Transverse colon (tissue), 4 donors: ENCODE measurements around the gene PARN. TPM values are rescaled to one million over a fixed set of nuclear protein-coding genes. Genes with fewer than 3 reads are reported as not detected.

Experiments used
- DNase-seq: peaks from one replicate; pipeline ENCODE4 v3.0.0-alpha.2; 2019
- H3K27ac ChIP-seq, 4 donors: fragments of 200-600 bp; sonication (generic); 2 replicates each; pipeline ENCODE4 v1.5.1; 2016 to 2018; ENCODE audit warnings: inconsistent platforms in 4 of 4
- H3K27me3 ChIP-seq: fragments of 200-600 bp; sonication (generic); 2 replicates; pipeline ENCODE4 v1.5.1; 2017; ENCODE audit warnings: inconsistent platforms
- H3K36me3 ChIP-seq, 4 donors: fragments of 200-600 bp; sonication (generic); 2 replicates each; pipeline ENCODE4 v1.5.1; 2017 to 2019; ENCODE audit warnings: inconsistent platforms in 4 of 4
- H3K4me1 ChIP-seq, 4 donors: fragments of 200-600 bp; sonication (generic); 2 replicates each; pipeline ENCODE4 v1.5.1; 2017 to 2020; ENCODE audit warnings: inconsistent platforms in 4 of 4
- H3K4me3 ChIP-seq, 4 donors: fragments of 200-600 bp; sonication (generic); 1 replicate in 1 of 4; 2 replicates in 3 of 4; pipeline versions ENCODE4 v1.5.1 to v1.6.1; 2017 to 2019; ENCODE audit warnings: inconsistent platforms in 4 of 4
- H3K9me3 ChIP-seq, 2 donors: fragments of 200-600 bp; sonication (generic); 2 replicates each; pipeline ENCODE4 v1.5.1; 2017 to 2019; ENCODE audit warnings: inconsistent platforms in 2 of 2
- EP300 ChIP-seq: sonication (generic); formaldehyde crosslinking; IDR thresholded peaks from one replicate; pipeline ENCODE4 v1.6.1; 2017; ENCODE audit warnings: antibody characterized with exemption, low read depth
- POLR2A ChIP-seq: fragments of 450-650 bp; IDR thresholded peaks from one replicate; pipeline ENCODE4 v1.6.1; 2016; ENCODE audit warnings: antibody characterized with exemption, mild to moderate bottlenecking, moderate library complexity
- POLR2AphosphoS5 ChIP-seq, 3 donors: sonication (generic); formaldehyde crosslinking; IDR thresholded peaks; one replicate each; pipeline ENCODE4 v1.6.1; 2016; ENCODE audit warnings: antibody characterized with exemption in 3 of 3
- WGBS, 2 donors: methylation state at CpG; one replicate each; pipeline ENCODE4 v1.1.5; 2018; ENCODE audit warnings: low coverage in 1 of 2; 5-methylcytosine and 5-hydroxymethylcytosine counted together
- in situ Hi-C, 4 donors: fragments of 200-750 bp; cut with MboI; loops; one replicate each; pipeline versions ENCODE4 v1.15.0 to v1.15.1; 2017; ENCODE audit warnings: low sequenced_read_pairs in 3 of 4, low pct_ligation_motif_present in 1 of 4, low pct_unique_long_range_greater_than_20kb in 1 of 4
- intact Hi-C: fragments of 100-400 bp; cut with DNase I; formaldehyde crosslinking; loops from one replicate; pipeline ENCODE4 v1.15.1; 2023; ENCODE audit warnings: low total_unique reads
- total RNA-seq, 4 donors: library from RNA; depleted of rRNA; stranded (reverse); fragments of >200 nt; gene quantifications; one replicate each; pipeline ENCODE4 v1.1.0, GENCODE V29; 2016
- TF ChIP-seq, protein P1 (sequence below), 5 experiments: fragments of 200-600 bp in 3 of 5; fragments of 450-650 bp in 2 of 5; sonication (generic) in 3 of 5; IDR thresholded peaks; 1 replicate in 2 of 5; 2 replicates in 3 of 5; pipeline ENCODE4 v1.5.1; 2016 to 2017; ENCODE audit warnings: antibody characterized with exemption in 5 of 5, inconsistent platforms in 3 of 5, mild to moderate bottlenecking in 2 of 5, moderate library complexity in 1 of 5

PARN gene
- total RNA-seq, 4 donors from 2014 or later: 26.9 to 57.3 (median 34.1) TPM

DNA sequence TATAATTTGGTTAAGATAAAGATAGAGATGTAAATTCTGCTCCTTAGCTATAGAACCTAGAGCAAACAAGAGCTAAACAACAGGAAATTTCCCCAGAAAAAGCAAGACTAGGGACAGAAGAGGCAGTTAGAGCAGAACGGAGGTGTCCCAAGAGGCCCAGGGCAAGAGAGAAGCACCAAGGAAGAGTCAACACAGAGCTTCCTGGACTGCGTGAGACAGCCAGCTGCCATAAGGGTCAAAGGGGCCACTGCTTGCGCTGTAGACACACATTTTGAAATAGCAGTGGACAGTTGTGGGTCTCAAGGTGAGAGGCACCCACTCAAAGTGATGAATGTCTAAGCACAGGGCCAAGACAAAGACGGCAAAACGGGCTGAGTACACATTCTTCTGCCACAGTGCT lies 156.6 kb downstream of the PARN start:
- in situ Hi-C loops: no loop called here
- 94 to 98% methylated on average over 3 to 5 of the region's 5 CpGs for WGBS, 2 donors
- intact Hi-C loops: no loop called here
- peaks cover 0 to 2% of the 10 kb centered on the region in 2 donors for H3K9me3 ChIP-seq
- H3K4me3 ChIP-seq: no peak overlapping the region
- no peak for DNase-seq
- H3K27ac ChIP-seq: no peak overlapping the region
- TF ChIP-seq, protein P1, sequence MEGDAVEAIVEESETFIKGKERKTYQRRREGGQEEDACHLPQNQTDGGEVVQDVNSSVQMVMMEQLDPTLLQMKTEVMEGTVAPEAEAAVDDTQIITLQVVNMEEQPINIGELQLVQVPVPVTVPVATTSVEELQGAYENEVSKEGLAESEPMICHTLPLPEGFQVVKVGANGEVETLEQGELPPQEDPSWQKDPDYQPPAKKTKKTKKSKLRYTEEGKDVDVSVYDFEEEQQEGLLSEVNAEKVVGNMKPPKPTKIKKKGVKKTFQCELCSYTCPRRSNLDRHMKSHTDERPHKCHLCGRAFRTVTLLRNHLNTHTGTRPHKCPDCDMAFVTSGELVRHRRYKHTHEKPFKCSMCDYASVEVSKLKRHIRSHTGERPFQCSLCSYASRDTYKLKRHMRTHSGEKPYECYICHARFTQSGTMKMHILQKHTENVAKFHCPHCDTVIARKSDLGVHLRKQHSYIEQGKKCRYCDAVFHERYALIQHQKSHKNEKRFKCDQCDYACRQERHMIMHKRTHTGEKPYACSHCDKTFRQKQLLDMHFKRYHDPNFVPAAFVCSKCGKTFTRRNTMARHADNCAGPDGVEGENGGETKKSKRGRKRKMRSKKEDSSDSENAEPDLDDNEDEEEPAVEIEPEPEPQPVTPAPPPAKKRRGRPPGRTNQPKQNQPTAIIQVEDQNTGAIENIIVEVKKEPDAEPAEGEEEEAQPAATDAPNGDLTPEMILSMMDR (IDR thresholded peaks at IDR 0.05): no peak
- H3K36me3 ChIP-seq: peaks cover 0 to 4% (median 0%) of the 10 kb centered on the region in 4 donors
- no peaks in the 10 kb centered on the region for H3K27me3 ChIP-seq
- no peaks in the 10 kb centered on the region for H3K4me1 ChIP-seq

DNA sequence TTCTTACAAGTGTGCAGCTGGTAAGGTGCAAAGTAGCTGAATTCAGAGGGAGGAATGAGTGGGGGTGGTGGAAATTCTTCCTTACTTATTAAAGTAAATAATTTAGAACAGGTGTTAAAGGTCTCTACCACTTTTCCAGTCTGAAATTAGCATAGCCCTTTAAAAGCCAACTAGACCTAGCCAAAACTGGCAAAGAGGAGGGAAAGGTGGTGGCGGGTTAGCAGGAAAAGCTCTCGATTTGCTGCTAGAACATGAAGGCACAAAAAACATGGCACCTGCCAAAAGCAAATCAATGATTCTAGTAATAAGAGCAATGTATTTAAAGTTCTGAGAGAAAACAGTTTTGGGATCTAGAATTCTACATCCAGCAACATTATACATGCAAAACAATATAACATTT lies 157.7 kb downstream of the PARN start:
- Histone ChIP-seq H3K27ac (no peak overlapping the region), H3K9me3 (no peaks in the 10 kb centered on the region), H3K4me3 (no peak overlapping the region), H3K27me3 (no peaks in the 10 kb centered on the region), H3K4me1 (no peaks in the 10 kb centered on the region), H3K36me3 (no peaks in the 10 kb centered on the region)
- 100% methylated on average over 1 to 2 of the region's 2 CpGs for WGBS, 2 donors
- TF ChIP-seq EP300 (no peak), POLR2AphosphoS5 (IDR thresholded peaks at IDR 0.05) (no peak), POLR2A (no peak)
- TF ChIP-seq, protein P1 (IDR thresholded peaks at IDR 0.05): no peak
- intact Hi-C loops: no loop called here
- in situ Hi-C loops: no loop called here
- no peak for DNase-seq

DNA sequence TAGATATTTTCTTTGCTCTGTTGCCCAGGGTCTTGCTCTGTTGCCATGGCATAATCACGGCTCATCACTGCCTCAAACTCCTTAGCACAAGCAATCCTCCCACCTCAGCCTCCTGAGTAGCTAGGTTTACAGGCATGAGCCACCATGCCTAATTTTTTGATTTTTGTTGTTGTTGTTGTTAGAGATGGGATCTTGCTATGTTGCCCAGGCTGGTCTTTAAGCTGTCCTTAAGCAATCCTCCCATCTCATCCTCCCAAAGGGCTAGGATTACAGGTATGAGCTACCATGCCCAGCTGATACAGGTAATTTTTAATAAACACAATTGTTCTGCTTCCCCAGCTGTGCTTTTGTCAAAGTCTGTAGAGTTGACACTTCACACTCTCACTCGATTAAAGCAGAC lies 159.3 kb downstream of the PARN start:
- no peak overlapping the region for H3K27ac ChIP-seq
- H3K9me3 ChIP-seq: no peaks in the 10 kb centered on the region
- TF ChIP-seq, protein P1 (IDR thresholded peaks at IDR 0.05): no peak
- TF ChIP-seq POLR2A (no peak), POLR2AphosphoS5 (IDR thresholded peaks at IDR 0.05) (no peak), EP300 (no peak)
- in situ Hi-C loops (no loop called here), intact Hi-C loops (no loop called here)
- H3K36me3 ChIP-seq: no peaks in the 10 kb centered on the region
- no peaks in the 10 kb centered on the region for H3K27me3 ChIP-seq
- no peaks in the 10 kb centered on the region for H3K4me1 ChIP-seq
- no peak for DNase-seq
- H3K4me3 ChIP-seq: no peak overlapping the region
- WGBS, 2 donors: 88 to 92% methylated on average over 2 of the region's 2 CpGs

DNA sequence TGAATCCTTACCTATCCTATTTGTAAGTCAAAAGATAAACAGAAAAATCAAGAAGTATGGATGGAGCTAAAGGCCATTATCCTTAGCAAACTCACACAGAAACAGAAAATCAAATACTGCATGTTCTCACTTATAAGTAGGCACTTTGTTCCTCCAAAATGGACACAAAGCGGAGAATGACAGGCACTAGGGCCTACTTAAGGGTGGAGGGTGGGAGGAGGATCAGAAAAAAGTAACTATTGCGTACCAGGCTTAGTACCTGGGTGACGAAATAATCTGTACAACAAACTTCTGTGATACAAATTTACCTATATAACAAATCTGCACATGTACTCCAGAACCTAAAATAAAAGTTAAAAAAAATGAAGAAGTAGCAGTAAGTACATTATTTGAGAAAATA lies 164.3 kb downstream of the PARN start:
- Histone ChIP-seq H3K36me3 (peaks cover 0 to 11% (median 0%) of the 10 kb centered on the region in 4 donors), H3K27me3 (no peaks in the 10 kb centered on the region), H3K4me3 (no peak overlapping the region), H3K27ac (no peak overlapping the region), H3K9me3 (peaks cover 8 to 12% of the 10 kb centered on the region in 2 donors), H3K4me1 (no peaks in the 10 kb centered on the region)
- no peak for DNase-seq
- intact Hi-C loops: no loop called here
- 100% methylated on average over 2 to 3 of the region's 3 CpGs for WGBS, 2 donors
- in situ Hi-C loops: no loop called here
- TF ChIP-seq POLR2A: no peak
- TF ChIP-seq, protein P1 (IDR thresholded peaks at IDR 0.05): no peak
- TF ChIP-seq EP300: no peak
- no peak for TF ChIP-seq POLR2AphosphoS5 (IDR thresholded peaks at IDR 0.05)
